Activated CD4-positive, alpha-beta T cell treated with anti-CD3 and anti-CD28 coated beads, Interleukin-2, amount 10 ng/mL, durations not matched to agents 7 days and 5 days (primary cell): ENCODE measurements around the gene WWOX. TPM values are rescaled to one million over a fixed set of nuclear protein-coding genes. Genes with fewer than 3 reads are reported as not detected.

Experiments used
- CTCF ChIA-PET: fragments of 350-600 bp; sonication (Branson Sonifier 250); formaldehyde crosslinking; loops from one replicate; lab custom pipeline; 2021; ENCODE audit warnings: antibody characterized with exemption; lab: Charles Lee
- POLR2A ChIA-PET: fragments of 350-600 bp; sonication (Branson Sonifier 250); formaldehyde crosslinking; loops from one replicate; lab custom pipeline; 2021; ENCODE audit warnings: antibody characterized with exemption; lab: Charles Lee
- DNase-seq: peaks from one replicate; pipeline ENCODE4 v3.0.0-alpha.2; 2020
- H3K27ac Mint-ChIP-seq: one replicate; pipeline ENCODE4 v1.8.0; 2021; ENCODE audit warnings: mild to moderate bottlenecking, moderate library complexity, mixed read lengths
- H3K27me3 Mint-ChIP-seq: one replicate; pipeline ENCODE4 v1.8.0; 2021; ENCODE audit warnings: mixed read lengths
- H3K36me3 Mint-ChIP-seq: one replicate; pipeline ENCODE4 v1.8.0; 2021; ENCODE audit warnings: low read depth, mixed read lengths
- H3K4me1 Mint-ChIP-seq: one replicate; pipeline ENCODE4 v1.8.0; 2021; ENCODE audit warnings: mixed read lengths
- H3K4me3 Mint-ChIP-seq: one replicate; pipeline ENCODE4 v1.8.0; 2021; ENCODE audit warnings: mild to moderate bottlenecking, moderate library complexity, mixed read lengths
- H3K9me3 Mint-ChIP-seq: one replicate; pipeline ENCODE4 v1.8.0; 2021; ENCODE audit warnings: mixed read lengths
- total RNA-seq, 2 experiments: library from RNA; stranded (reverse); gene quantifications; one replicate each; pipeline ENCODE4 v1.2.3, GENCODE V29; 2021

The WWOX gene
- total RNA-seq, 2 experiments from 2014 or later = 22.2 to 28.9 TPM

DNA sequence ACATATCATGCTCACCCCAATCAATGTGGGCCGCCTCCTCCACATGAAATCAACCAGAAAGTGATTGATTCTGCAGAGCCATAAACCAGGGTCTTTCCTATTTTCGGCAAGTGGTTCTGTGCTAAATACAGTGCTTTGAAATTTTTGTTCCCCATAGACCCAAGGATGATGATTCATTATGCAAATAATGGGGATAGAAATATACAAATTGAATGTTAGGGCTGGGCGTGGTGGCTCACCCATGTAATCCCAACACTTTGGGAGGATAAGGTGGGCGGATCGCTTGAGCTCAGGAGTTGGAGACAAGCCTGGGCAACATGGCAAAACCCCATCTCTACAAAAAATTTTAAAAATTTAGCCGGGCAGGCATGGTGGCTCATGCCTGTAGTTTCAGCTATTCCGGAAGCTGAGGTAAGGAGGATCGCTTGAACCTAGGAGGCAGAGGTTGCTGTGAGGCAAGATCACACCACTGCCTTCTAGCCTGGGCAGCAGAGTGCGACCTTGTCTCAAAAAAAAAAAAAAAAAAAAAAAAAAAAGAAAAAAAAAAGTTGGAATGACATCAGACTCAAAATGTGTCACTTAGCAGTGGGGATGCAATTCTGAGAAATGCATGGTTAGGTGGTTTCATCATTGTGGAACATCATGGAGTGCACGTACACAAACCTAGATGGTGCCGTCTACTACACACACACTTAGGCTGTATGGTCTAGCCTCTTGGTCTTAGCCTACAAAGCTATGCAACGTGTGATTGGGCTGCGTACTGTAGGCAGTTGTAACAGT lies 919.4 kb downstream of the WWOX start:
- ChIA-PET POLR2A (no interaction called here), CTCF (no interaction called here)
- Mint-ChIP-seq H3K4me1 (no peaks in the 10 kb centered on the region), H3K27ac (no peak overlapping the region), H3K4me3 (no peak overlapping the region), H3K27me3 (no peaks in the 10 kb centered on the region), H3K9me3 (no peaks in the 10 kb centered on the region), H3K36me3 (no peaks in the 10 kb centered on the region)
- no peak for DNase-seq

DNA sequence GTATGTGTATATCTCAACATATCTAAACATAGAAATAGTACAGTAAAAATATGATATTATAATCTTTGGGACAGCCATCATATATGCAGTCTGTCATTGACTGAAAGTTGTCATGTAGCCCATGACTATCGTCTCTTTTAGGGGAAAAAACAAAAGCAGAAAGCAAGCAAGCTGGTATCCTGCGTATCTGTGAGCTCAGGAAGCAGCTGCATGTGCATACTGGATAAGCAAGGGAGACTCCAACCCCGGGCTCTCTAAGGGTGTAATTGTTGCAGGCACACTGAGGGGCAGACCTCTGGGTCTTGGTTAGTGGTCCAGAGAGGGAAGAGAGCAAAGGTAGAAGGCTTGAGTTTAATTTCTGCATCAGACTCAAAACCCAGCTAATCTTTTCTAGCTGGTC lies 920.0 kb downstream of the WWOX start:
- no peak overlapping the region for H3K27ac Mint-ChIP-seq

DNA sequence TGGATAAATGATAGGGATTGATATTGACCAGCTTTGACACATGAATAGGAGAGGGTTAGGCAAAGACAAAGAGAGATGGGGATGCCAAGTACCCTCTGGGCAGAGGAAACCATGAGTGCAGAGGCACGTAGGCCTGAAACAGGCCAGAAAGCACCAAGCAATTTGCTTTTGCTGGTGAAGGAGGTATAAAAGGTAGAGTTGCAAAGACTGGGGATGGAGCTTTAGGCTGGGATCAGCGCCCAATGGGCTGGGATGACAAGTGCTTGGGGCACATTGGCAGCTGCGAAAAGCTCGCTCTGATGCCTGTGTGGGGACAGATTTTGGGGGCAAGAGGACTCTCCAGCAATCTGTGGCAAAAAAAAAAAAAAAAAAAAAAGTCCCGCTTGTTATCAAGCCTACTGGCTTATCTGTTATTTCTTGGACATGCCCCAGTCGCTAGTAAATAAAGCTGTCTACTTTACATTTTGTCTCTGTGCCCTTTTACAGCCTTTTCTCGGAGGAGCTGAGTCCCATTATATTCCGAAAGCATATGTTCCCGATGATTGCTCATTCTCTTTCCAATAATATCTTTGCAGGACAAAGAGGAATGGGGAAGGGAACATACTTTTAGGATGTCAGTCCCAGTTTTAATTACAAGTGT lies 922.7 kb downstream of the WWOX start:
- Mint-ChIP-seq H3K4me1 (no peaks in the 10 kb centered on the region), H3K36me3 (no peaks in the 10 kb centered on the region), H3K27ac (no peak overlapping the region), H3K4me3 (no peak overlapping the region), H3K27me3 (no peaks in the 10 kb centered on the region), H3K9me3 (no peaks in the 10 kb centered on the region)
- POLR2A ChIA-PET = no interaction called here
- CTCF ChIA-PET = no interaction called here
- no peak for DNase-seq

More for the DNA sequence above, 920.0 kb downstream of the WWOX start:
- Mint-ChIP-seq H3K4me1 (no peaks in the 10 kb centered on the region), H3K36me3 (no peaks in the 10 kb centered on the region), H3K4me3 (no peak overlapping the region), H3K9me3 (no peaks in the 10 kb centered on the region), H3K27me3 (no peaks in the 10 kb centered on the region)
- ChIA-PET POLR2A (no interaction called here), CTCF (interaction anchor here (1.5 to 1.7 kb wide), 2 partner anchors 25 to 53 kb away, joined by 3 to 5 read pairs; no protein-coding TSS in a partner anchor)
- DNase-seq = no peak

DNA sequence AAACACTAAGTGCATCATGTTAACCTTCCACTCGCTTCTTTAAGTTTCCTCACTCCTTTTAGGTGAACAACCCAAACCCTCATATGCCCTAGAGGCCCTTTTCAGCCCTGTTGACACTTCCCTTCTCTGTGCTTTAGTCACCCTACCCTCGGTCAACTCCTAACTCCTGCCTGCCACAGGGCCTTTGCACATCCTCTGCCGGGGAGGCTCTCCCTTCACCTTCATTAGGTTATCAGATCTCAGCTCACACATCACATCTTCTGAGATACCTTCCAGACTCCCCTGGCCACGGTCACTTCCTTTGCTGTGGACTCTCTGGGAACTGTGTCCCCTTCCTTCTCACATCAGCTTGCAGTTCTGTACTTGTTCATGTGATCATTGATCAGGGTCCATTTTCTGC lies 926.7 kb downstream of the WWOX start:
- no peak overlapping the region for H3K27ac Mint-ChIP-seq
- CTCF ChIA-PET = no interaction called here
- POLR2A ChIA-PET = no interaction called here

DNA sequence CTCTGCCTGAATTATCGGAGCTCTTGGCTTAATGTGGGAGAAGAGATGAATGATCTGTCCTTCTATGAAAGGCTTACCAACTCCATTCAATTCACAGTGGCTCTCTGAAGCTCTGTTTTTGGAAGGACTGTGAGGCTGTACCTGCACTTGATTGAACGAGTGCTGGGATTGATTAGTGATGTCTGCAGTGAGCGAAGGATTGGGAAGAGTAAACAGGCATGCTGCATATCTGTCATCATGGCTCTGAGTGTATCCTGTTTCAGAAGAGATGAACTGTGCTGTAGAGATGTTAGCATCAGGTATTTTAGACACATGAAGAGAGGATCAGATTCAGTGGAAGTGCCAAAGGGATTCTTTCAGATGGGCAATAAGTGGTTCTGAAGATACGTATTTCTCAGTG lies 937.1 kb downstream of the WWOX start:
- no peak for DNase-seq
- Mint-ChIP-seq H3K4me3 (no peak overlapping the region), H3K36me3 (no peaks in the 10 kb centered on the region), H3K27ac (no peak overlapping the region), H3K9me3 (peaks cover 7% of the 10 kb centered on the region), H3K27me3 (no peaks in the 10 kb centered on the region), H3K4me1 (peaks cover 6% of the 10 kb centered on the region)
- CTCF ChIA-PET = no interaction called here
- POLR2A ChIA-PET = interaction anchor here (0.7 kb wide), 1 partner anchor 14 kb away, joined by 3 read pairs; no protein-coding TSS in a partner anchor

More for the DNA sequence above, 926.7 kb downstream of the WWOX start:
- Mint-ChIP-seq H3K27me3 (no peaks in the 10 kb centered on the region), H3K4me1 (no peaks in the 10 kb centered on the region), H3K36me3 (no peaks in the 10 kb centered on the region), H3K9me3 (no peaks in the 10 kb centered on the region), H3K4me3 (no peak overlapping the region)
- DNase-seq = no peak

DNA sequence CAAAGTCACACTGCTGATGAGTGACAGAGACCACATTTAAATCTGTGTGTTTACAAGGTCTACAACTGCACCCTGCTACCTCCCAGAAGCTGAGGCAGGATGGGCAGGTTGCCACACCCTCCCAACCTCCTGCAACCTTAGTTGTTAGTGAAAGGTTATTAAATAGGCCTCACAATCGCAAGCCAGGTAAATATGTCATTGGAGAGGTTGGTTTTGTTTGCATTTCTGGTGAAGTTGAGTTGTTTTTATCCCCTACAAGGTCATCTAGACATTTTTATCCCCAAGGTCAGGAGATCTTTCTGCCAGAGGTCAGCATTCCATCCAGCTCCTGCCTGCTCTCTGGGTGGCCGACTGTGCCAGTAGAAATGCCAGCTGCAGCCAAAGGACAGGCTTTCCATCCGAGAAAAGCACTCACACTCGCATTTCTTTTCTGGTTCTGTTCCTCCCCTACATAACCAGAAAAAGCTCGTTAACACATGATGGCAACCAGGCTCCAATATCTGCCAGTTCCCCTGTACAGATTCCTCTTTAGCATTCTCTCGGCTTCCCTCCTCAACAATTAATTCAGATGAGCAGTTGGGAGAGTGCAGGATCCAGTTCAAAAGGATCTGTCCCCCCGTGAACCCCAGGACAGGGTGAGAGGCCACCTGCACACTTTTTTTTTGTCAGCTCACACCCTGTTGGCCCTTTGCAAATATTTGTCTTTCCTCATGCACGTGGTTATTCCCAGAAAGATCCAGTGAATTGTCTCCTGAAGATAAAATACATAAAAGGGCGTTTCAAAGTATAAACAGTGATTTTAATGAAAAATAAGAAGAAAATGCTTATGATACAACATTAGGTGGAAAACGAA lies 938.3 kb downstream of the WWOX start:
- Mint-ChIP-seq H3K9me3 (peaks cover 7% of the 10 kb centered on the region), H3K4me3 (no peak overlapping the region), H3K36me3 (no peaks in the 10 kb centered on the region), H3K4me1 (peaks cover 11% of the 10 kb centered on the region), H3K27me3 (no peaks in the 10 kb centered on the region), H3K27ac (no peak overlapping the region)
- CTCF ChIA-PET = interaction anchor here (1.3 kb wide), 1 partner anchor 10 kb away, joined by 4 read pairs; no protein-coding TSS in a partner anchor
- POLR2A ChIA-PET = no interaction called here
- no peak for DNase-seq

DNA sequence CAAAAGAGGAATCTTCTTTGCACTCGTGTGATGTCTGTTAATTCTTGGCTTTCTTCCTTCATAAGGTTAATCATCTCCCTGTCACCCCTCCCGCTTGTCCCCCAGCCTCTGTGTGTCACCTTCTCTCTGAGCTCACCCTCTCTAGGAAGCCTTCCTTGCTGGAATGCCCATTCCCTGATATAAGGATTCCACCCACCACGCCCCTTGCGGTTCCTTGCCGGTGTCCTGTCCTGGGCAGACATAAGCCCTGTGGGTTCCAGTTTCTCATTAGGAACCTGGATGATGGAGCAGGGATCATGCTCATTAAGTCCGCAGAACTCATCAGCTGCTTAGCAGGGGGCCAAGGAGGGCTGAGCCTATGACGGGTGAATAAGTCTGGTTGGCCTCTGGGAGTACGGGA lies 941.8 kb downstream of the WWOX start:
- CTCF ChIA-PET = interaction anchor here (0.7 kb wide), 1 partner anchor 18 kb away, joined by 3 read pairs; no protein-coding TSS in a partner anchor
- Mint-ChIP-seq H3K9me3 (peaks cover 3% of the 10 kb centered on the region), H3K36me3 (no peaks in the 10 kb centered on the region), H3K4me1 (peaks cover 23% of the 10 kb centered on the region), H3K4me3 (no peak overlapping the region), H3K27me3 (no peaks in the 10 kb centered on the region), H3K27ac (no peak overlapping the region)
- DNase-seq = no peak
- POLR2A ChIA-PET = no interaction called here

DNA sequence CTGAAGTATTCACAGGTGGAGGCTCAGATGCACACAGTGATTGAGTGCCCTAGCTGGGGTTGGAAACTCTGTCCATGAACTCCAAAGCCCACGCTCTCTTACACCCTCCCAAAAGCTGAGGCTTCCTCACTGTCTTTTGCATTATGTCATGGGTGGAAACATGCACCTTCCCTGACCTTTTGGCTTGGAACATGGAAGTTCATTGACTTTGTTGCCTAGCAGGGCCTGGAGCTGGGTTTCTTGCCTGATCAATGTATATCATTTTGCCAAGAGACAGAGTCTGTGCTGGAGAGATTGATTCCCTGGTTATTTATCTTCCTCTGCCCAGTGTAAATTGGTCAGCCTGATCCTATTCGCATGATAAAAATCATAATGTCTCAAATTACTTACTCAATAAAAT lies 942.7 kb downstream of the WWOX start:
- Mint-ChIP-seq H3K4me3 (no peak overlapping the region), H3K27ac (no peak overlapping the region), H3K36me3 (no peaks in the 10 kb centered on the region), H3K9me3 (peaks cover 3% of the 10 kb centered on the region), H3K27me3 (no peaks in the 10 kb centered on the region), H3K4me1 (peaks cover 25% of the 10 kb centered on the region)
- DNase-seq = no peak
- ChIA-PET POLR2A (no interaction called here), CTCF (interaction anchor here (0.6 to 0.7 kb wide), 2 partner anchors 17 to 697 kb away, joined by 3 to 4 read pairs; no protein-coding TSS in a partner anchor)

DNA sequence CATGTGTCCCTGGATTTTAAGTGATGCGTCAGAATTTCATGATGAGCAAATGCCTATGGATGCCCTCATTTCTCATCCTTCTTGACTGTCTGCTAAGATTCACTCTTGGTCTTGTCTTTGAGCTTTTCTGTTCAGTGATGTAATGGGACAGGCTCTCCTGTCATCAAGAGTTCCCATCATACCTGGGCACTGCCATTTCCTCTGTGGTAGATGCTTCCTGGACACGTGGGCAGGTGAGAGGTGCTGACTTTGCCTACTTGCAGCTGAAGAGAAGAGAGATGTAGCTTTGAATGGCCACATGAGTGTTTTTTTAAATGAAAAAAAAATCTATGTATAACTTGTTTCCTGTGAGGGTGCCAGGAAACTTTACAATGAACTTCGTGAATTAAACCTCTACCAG lies 943.4 kb downstream of the WWOX start:
- peaks cover 3% of the 10 kb centered on the region for H3K9me3 Mint-ChIP-seq
- H3K4me3 Mint-ChIP-seq = no peak overlapping the region
- H3K36me3 Mint-ChIP-seq = no peaks in the 10 kb centered on the region
- no peak overlapping the region for H3K27ac Mint-ChIP-seq
- no peaks in the 10 kb centered on the region for H3K27me3 Mint-ChIP-seq
- DNase-seq = peak; percentile 16
- CTCF ChIA-PET = no interaction called here
- peaks cover 20% of the 10 kb centered on the region for H3K4me1 Mint-ChIP-seq
- POLR2A ChIA-PET = no interaction called here

DNA sequence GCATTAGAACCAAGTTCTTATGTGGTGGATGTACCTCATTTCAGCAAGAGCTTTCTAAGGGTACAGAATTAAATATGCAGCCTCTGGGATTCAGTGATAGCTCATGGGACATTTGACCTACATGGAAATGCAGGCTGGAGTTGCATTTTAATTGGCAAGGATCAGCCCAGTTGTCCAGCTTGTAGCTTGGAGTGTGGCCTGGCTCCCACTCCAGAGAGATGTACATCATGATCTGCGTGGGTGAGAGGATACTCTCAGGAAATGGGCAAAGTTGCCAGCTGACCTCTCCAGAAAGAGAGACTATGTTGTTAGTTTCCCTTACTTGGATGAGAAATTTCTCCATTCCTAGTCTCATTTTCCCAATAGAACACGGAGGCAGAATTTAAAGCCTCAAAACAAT lies 945.7 kb downstream of the WWOX start:
- ChIA-PET CTCF (interaction anchor here (0.8 to 3.2 kb wide), 5 partner anchors 8 to 25 kb away, joined by 3 to 14 read pairs (median 4); no protein-coding TSS in a partner anchor), POLR2A (interaction anchor here (0.6 kb wide), 1 partner anchor 48 kb away, joined by 3 read pairs; no protein-coding TSS in a partner anchor)
- Mint-ChIP-seq H3K9me3 (peaks cover 3% of the 10 kb centered on the region), H3K4me3 (no peak overlapping the region), H3K4me1 (peaks cover 20% of the 10 kb centered on the region), H3K36me3 (no peaks in the 10 kb centered on the region), H3K27ac (no peak overlapping the region), H3K27me3 (no peaks in the 10 kb centered on the region)
- DNase-seq = no peak

DNA sequence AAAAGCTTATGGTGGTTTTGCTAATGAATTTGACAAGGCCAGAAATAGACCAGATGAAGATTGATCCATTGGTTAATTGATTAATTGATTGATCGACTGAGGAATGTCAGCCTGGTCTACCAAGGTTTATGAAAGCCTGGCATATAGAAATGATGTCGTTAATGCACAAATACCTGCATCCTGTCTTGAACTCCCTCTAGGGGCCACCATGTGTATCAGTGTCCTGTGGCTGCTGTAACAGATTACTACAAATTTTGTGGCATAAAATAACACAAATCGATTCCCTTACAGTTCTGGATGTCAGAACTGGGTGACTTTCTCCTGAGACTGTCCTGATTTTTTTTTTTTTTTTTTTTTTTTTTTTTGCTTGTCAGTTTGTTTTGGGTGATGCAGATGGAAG lies 947.9 kb downstream of the WWOX start:
- CTCF ChIA-PET = interaction anchor here (1.0 to 3.2 kb wide), 3 partner anchors 9 to 19 kb away, joined by 3 to 14 read pairs (median 4); no protein-coding TSS in a partner anchor
- peaks cover 18% of the 10 kb centered on the region for H3K4me1 Mint-ChIP-seq
- no peaks in the 10 kb centered on the region for H3K27me3 Mint-ChIP-seq
- H3K27ac Mint-ChIP-seq = no peak overlapping the region
- H3K4me3 Mint-ChIP-seq = no peak overlapping the region
- H3K36me3 Mint-ChIP-seq = no peaks in the 10 kb centered on the region
- POLR2A ChIA-PET = no interaction called here
- H3K9me3 Mint-ChIP-seq = peaks cover 2% of the 10 kb centered on the region
- peak; percentile 17 for DNase-seq

DNA sequence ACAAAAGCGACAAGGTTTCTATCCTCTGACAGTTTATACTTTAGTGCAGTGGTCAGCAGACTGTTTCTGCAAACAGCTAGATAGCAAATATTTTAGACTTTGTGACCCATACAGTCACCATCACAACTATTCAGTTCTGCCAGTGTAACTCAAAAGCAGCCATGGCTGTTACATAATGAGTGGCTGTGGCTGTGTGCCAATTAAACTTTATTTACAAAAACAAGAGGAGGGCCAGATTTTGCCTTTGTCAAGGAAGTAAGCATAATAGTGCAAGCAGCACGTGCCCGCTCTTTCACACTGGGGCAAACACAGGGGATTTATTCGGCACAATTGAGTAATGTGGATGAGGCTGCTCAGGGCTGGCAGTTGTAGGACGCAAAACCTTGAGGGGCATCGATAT lies 949.6 kb downstream of the WWOX start:
- Mint-ChIP-seq H3K27ac (no peak overlapping the region), H3K27me3 (no peaks in the 10 kb centered on the region), H3K36me3 (no peaks in the 10 kb centered on the region), H3K4me3 (no peak overlapping the region), H3K9me3 (peaks cover 2% of the 10 kb centered on the region), H3K4me1 (peaks cover 2% of the 10 kb centered on the region)
- ChIA-PET CTCF (no interaction called here), POLR2A (no interaction called here)
- DNase-seq = no peak
